UCSD-AML1 (cell line): ENCODE measurements around the gene ZNHIT6.

Source experiments
- DNase-seq: peaks from one replicate; lab custom pipeline; 2025; ENCODE audit not compliant: unreplicated experiment; lab: John Stamatoyannopoulos, UW

Gene ZNHIT6

DNA sequence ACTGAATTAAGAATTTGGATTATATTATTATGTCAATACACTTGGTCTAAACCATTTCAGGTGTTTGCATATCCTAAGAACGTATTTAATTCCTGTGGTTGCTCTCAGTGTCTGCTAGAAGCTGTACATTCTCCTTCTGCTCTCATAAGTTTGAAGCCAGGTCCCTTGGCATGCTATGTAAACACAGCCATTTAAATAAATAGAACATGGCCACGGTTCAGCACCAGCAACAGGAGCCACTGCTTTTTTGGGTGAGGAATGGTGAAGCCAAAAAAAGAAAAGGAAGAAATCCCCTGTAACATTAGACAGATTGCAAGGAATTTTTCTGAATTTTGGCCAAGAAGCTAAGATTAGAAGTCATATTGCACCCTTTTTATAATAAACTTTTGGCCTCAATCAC is 108.6 kb downstream of the ZNHIT6 start:
- DNase-seq, result no peak
